Measurements from ENCODE around the gene PRR33.

The PRR33 gene

DNA sequence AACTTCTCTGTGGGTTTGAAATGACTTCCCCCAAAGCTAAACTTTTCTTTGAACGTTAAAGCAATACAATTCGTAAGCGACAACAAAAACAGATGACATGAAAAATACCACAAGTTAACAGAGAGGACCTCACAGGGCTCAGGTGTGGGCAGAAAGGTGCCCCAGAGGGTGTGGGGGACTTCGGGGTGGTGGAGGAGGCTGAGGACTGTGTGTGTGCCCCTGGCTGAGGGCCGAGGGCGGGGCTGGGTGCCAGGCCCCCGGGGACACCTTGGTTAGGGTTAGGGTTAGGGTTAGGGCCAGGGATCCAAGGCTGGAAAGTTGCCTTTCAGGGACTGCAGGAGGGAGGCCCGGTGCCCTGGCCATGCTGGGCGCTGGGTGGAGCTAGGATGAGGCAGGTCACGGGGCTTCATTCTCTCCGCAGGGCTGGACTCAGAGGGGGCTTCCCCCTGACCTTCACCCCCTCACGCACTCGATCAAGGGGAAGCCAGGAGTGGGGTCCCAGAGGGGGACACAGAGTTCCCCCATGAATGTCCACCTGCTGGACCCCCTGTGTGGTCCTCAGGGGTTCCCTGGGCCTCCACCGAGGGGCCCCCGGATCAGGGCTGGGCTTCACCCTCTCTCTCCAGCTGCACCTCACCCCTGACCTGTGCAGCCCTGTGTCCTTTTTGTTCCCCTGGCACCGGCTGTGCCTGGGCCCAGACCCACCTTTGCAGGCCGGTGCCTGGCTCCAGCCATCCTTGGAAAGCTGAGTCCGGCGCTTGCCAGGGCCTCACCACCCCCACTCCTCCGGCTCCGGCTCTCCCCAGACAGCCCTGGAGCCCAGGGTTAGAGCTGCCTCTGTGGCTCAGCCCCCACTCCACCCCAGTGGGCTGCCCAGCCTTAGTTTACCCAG, 45.9 kb downstream of the PRR33 start:
- DNase-seq: no peak

DNA sequence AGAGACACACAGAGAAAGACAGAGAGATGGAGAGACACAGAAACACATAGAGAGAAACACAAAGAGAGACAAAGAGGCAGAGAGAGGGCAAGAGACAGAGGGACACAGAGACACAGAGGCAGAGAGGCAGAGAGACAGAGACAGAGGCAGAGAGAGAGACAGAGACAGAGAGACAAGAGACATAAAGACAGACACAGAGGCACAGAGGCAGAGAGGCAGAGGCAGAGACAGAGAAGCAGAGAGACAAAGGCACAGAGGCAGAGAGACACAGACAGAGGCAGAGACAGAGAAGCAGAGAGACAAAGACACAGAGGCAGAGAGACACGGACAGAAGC, 46.6 kb downstream of the PRR33 start:
- DNase-seq: no peak

DNA sequence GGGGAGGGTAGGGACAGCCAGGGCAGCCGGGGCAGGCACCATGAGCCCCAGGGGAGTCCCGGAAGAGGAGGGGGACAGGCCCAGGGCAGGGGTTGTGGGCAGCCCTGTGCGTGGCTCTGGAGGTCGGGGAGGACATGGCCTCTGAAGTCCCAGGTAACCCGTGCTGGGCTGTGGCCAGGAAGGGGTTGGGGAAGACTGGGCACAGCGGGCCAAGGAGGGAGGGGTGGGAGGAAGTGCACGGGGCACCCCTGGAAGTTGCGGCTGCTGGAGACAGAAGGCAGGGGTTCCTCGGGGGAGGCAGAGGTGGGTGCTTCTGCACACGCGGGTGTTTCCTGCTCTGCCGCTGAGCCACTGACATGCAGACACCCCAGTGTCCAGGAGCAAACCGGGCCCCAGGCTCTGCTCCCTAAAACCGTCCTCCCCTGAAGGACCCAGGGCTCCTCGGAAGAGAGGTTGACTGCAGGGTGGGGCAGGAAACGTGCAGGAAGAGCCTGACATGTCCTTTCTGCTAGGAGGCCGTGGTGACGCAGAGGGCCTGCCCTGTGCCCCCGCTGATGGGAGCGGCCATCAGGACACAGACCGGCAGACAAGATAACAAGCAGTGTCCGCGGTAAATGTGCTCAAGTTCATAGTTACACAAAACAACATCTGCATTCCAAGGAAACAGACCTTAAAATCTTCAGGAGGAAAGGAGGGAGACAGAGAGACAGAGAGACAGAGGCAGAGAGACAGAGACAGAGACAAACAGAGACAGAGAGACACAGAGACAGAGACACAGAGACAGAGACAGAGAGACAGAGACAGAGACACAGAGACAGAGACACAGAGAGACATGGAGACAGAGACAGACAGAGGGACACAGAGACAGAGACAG, 47.2 kb downstream of the PRR33 start:
- DNase-seq: no peak

DNA sequence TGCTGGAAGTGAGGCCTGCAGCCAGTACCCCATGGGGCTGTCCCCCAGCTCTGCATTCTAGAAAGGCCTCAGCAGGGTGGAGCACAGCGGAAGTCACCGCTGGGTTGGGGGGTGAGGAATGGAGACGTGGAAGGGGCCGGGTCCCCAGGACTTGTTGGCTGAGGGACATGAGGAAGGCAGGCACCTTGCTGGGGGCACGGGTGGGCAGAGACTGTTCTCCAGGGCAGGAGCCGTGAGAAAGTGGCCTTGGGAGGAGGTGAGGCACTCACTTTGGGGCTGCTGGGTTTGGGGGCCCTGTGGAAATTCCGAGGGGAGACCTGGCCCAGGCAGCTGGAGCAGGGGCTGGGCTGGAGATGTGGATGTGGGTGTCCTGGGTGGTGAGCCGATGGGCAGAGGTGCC, 47.9 kb downstream of the PRR33 start:
- no peak for DNase-seq

DNA sequence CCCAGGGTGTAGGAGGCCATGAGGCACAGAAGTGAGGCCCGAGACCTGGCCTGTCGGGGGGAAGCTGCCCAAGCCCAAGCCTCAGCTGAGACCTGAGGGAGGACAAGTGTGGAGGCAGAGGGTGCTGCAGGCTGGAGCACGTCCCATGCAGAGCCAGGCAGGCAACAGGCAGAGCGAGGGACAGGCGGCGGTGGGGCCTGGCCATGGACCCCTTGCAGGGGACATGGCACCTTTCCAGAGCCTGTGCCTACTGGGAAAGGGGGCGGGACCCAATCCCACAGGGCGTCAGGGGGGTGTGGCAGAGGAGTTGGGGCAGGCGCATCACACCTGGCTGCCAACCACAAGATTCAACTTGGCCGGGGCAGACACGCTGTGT, 48.6 kb downstream of the PRR33 start:
- DNase-seq: no peak

DNA sequence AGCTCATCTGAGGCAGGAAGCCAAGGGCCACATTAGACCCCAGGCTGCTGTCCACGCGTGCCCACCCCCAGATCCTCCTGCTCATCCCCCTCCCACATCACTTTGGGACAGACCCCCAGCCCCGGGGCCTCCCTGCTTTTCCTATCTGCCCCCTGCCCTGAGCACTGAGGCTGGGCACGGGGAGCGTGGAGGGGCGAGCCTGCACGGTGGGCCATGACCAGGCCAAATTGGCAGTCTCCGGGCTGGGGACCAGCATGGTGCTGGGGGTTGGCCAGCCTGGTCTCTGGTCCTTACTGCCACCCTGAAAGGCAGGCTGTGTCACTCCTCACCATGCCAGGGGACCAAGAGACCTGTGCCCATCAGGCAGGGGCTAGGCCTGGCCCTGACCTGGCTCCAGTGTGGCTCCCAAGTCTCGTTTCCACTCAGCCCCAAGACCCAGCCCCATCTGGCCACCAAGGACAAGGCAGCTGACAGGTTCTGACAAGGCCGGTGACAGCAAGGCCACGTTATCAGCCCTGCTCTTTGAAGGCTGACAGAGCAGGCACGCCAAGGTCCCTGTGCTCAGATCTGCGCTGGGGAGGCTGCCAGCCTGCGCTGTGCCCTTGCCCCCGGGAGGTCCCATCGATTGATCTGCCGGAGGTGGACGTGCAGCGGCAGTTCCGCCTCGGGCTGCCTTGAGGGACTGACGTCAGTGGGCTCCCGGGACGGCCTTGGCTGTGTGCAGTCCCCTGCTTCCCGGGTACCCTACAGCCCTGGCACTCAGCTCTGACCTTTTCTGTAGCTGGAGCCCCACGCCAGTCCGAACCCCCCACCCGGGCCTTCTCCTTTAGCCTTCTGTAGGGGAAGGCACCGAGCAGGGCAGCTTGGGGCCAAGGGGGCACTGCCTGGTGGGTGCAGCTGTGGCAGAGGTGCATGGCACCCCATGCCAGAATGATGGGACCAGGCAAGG, 49.3 kb downstream of the PRR33 start:
- no peak for DNase-seq

DNA sequence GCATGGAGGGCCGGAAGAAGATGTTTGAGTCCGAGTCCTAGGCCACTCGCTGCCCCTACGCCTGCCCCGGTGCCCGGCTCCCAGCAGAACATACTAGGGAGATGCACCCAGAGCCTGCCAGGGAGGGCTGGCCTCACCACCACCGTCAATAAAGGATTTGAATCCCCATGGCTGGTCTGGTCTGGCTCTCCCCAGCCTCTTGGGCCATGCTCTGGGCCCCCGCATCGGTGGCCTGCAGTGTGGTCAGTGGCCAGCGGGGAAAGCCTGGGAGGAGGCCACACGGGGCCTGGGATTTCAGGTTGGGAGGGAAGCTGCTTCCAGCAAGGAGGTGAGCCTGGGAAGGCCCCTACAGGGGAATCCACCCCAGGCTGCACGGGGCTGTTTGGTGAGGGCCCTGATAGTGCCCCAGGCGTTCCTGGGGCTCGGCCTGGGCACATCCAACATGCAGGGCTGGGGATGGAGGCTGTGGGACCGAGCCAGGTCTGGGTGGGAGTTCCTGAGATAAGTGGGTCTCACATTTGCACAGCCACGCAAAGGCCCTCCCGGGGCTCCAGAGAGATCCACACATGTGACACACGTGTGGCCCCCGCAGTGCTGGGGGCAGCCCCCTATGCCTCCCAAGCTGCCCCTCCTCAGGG, 50.1 kb downstream of the PRR33 start:
- DNase-seq: no peak

DNA sequence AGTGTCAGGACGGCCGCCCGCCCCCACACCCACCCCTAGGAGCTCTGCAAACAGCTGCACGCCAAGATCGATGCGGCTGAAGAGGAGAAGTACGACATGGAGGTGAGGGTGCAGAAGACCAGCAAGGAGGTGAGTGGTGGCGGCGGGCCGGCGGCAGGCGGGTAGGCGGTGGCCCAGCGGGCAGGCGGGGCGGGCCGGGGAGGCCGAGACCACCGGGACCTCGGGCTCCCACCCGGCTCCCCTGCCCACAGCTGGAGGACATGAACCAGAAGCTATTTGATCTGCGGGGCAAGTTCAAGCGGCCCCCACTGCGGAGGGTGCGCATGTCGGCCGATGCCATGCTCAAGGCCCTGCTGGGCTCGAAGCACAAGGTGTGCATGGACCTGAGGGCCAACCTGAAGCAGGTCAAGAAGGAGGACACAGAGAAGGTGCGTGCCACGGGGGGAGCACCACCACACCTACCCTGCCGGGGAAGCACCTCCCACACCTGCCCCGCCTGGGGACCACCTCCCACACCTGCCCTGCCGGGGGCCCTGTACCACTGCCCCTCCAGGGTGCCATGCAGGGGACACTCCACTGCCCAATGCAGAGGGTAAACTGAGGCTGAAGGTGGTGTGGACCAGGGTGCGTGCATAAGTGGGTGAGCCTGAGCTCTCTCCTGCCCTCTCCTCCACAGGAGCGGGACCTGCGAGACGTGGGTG, 50.8 kb downstream of the PRR33 start:
- DNase-seq: no peak

DNA sequence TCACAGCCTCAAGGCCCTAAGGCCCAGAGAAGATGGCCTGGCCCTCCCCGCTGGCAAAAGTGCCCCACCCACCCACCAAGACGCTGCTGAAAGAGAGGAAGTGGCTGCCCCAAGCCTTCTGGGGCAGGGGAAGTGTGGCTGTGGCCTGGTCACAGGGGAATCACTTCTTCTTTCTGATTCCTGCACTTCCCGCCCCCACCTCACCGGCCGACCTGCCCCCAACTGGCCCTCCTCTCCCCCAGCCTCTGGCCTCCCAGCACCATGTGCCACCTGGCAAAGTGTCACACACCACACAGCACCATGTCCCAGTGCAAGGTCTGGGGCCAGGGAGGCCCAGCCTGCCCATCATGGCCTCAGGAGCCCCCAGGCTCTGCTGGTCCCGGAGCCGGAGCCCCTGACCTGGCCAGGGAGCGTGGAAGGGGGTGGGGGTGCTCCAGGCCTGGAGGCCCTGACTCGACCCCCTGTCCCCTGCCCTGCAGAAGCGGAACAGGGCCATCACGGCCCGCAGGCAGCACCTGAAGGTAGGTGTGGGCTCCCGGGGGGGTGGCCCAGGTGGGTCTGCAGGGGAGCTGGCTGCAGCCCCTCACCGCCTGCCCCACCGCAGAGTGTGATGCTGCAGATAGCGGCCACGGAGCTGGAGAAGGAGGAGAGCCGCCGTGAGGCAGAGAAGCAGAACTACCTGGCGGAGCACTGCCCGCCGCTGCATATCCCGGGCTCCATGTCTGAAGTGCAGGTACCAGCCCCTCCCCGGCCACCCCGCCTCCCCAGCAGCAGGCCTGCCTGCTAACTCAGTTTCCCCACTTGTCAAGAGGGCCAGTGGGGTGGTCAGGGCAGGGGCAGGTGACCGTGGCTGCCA, 51.5 kb downstream of the PRR33 start:
- DNase-seq: no peak

DNA sequence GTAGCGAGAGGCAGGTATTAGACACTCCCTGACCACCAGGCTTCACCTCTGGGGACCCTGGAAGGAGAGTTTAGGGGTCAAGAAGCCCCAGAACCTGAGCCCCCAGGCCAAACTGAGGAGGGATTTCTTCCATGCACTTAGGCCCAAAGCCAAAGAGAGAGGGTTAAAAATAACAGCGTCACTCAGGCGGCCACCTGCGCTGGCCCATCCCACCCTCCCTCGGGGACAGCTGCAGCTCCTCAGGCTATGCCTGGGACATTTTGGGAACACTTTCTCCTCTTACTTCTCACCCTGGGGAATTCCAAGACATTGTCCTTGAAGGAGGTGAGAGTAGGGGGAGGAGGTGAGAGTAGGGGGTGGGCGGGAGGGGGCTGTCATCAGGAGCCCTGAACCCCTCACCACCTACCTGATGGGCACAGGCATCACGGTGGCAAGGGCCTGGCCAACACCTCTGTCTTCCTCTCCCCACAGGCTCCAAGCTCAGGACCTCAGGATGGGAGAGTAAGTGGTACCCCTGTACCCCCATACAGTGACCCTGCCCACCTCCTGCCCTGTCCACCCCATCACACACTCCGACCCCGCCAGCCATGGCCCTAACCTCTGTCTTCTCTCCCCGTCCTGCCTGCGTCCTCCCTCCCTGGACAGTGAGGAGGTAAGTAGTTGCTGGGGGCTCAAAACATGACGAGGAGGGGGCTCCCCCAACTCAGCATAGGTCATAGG, 52.3 kb downstream of the PRR33 start:
- no peak for DNase-seq

DNA sequence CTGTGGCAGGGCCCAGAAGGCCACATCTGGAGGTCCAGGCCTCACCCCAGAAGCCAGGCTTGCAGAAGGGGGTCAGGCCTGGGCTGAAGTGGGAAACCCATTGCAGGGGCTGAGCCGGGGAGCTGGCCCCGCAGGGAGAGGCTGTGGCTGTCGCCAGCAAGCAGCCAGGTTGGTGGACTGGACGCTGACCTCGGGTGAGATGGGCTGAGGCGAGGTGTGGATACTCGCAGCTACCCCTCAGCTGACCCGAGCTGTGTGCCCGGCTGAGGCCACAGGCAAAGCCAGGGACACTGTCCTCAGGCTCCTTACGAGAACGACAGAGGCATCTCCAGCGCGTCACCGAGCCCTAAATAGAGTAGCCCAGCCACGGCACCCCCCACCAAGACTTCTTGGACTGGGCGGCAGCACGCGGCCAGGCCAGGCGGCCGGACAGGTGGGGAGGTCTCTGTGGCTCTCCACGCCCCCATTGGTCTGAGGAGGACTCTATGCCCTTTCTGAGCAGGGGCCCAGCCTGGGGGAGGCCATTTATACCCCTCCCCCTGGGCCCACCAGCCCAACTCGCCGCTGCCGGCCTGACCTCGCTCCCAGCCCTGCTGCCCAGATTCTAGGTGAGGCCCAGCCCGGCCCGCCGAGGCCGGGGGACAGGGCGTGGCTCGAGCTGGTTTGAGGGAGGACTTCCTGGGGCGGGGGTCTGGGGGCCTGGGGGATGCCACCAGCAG, 53.1 kb downstream of the PRR33 start, which contains the start of gene TNNI2:
TSS of gene TNNI2 (plus strand) at position 556 of the 719 bp plus-strand sequence. CDS start 716 bp downstream, outside the sequence.
- no peak for DNase-seq

Data from activated CD8-positive, alpha-beta memory T cell treated with anti-CD3 and anti-CD28 coated beads, Interleukin-2, amount 50 U/mL, for 4 hours (primary cell).